GM12892 (cell line): ENCODE data around the gene MAGEA3.

Experiments used
- POLR2A ChIP-seq: IDR thresholded peaks from 2 replicates; pipeline ENCODE4 v1.6.1; 2011; ENCODE audit warnings: low read depth, low read length, control low read depth
- POLR2AphosphoS5 ChIP-seq: IDR thresholded peaks from 2 replicates; pipeline ENCODE4 v1.6.1; 2011; ENCODE audit warnings: low read depth, low read length, control low read depth
- TAF1 ChIP-seq: IDR thresholded peaks from 2 replicates; pipeline ENCODE4 v1.6.1; 2011; ENCODE audit warnings: low read depth, mild to moderate bottlenecking, control low read depth, low read length, borderline replicate concordance

- no peak for TF ChIP-seq POLR2A
- no peak for TF ChIP-seq POLR2AphosphoS5
- no peak for TF ChIP-seq TAF1
Observed at GRCh38 chrX:152652060-152652459, 46.5 kb upstream of the MAGEA3 start.
